Right ventricle myocardium inferior (tissue), 1 donor: ENCODE data around the gene PROB1. TPM values are rescaled to one million over a fixed set of nuclear protein-coding genes. Genes with fewer than 3 reads are reported as not detected.
"Not testable (repeated sequence)": the region's sequence is repeated elsewhere in the genome, so short reads cannot be mapped to it uniquely, and the experiment has no call there.

ENCODE experiments used
- ATAC-seq: fragments of 200-7000 bp; cut with Tn5 transposase; one replicate; pipeline ENCODE4 v1.9.1; 2020; ENCODE audit warnings: mild to moderate bottlenecking, moderate library complexity
- DNase-seq: peaks from one replicate; pipeline ENCODE4 v3.0.0; 2021; ENCODE audit errors: missing footprints
- intact Hi-C: fragments of 100-400 bp; cut with DNase I; formaldehyde crosslinking; loops from one replicate; pipeline ENCODE4 v1.11.0; 2022
- total RNA-seq: library from RNA; stranded (reverse); fragmentation: NEBNext Ultra II Directional; extraction: Animal tissue kit (Norgen Biotek cat#: 25700); gene quantifications from one replicate; pipeline ENCODE4 v1.2.1, GENCODE V29; 2021
- donor health status: DM: no; HTN: yes; CAD: no; lungs with severe emphysema.

Gene PROB1
- total RNA-seq, 1 donor from 2014 or later: 49.3 TPM

DNA sequence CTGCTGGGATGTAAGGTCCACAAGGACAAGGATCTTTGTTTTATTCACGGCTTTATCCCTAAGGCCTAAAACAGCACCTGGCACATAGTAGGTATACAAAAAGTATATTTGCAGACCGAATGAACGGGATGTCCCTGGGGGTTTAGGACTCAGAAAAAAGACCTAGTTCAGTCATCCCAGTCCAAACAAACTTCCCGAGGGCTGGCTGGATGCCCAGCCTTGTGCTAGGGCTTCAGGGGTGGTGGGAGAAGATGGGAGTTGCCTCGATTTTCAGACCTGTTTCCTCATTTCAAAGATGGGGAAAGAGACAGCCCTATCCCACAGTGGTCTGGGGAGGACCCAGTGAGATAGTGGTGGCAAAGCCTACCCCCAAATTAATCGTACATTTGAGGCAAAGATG, 3.0 kb upstream of the PROB1 start:
- DNase-seq: no peak
- no peak for ATAC-seq
- intact Hi-C loops: no loop called here

DNA sequence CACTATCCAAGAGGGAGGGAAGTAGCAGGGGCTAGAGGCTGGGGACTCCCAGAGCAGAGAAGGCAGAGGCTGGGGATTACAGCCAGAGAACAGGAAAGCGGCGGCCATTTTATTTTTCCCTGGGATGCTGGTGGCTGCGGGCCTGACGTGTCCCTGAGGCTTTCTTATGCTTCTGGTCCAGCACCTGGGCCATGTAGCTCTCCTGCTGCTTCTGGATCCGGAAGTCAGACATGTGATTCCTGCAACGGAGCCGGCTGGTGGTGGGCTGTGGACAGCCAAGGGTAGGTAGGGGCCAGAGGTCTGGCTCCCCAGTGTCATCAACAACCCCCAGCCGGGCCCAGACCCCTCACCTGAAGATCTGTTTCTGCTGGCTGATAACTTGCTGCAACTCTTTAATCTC, 1.8 kb upstream of the PROB1 start:
- ATAC-seq (no peak), DNase-seq (no peak)
- intact Hi-C loops: no loop called here

DNA sequence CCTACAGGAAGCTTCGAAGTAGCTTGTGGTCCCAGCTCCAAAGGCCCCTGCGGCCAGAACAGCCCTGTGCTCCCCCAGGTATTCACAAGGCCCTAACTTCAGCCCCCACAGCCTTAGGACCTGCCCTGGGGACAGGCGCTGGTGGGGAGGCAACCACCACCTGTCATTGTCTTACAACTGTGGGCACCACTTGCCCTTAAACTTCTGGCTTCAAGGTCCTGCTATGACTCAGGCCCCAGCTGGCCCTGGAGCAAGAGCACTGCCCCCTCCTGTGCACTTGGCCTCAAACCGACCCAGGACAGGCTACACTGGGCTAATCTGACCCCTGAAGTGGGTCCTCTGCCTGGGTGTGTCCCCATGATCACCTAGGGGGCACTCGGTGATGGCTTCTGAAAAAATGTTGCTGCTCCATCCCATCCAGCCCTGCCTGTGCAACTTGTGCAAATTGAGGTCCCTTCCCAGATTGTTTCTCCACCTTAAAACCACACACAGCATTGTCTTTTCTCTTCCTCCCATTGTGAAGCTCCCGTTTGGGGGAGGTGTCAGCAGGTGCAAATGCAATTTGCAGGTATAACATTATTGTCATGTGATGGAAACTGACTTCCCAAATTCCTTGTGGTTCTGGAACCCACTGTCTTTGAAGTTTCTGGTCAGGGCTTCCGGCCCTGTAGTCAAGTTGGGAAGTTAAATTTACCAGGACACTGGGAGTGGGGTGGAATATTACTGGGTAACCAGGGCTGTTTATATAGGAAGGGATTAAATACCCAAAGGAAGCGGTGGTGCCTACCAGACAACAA, 1.1 kb upstream of the PROB1 start:
- intact Hi-C loops: loop anchor here (1.0 to 2.0 kb wide), 2 partner anchors 19 to 53 kb away; no protein-coding TSS in a partner anchor
- ATAC-seq (peak; percentile 29), DNase-seq (no peak)

DNA sequence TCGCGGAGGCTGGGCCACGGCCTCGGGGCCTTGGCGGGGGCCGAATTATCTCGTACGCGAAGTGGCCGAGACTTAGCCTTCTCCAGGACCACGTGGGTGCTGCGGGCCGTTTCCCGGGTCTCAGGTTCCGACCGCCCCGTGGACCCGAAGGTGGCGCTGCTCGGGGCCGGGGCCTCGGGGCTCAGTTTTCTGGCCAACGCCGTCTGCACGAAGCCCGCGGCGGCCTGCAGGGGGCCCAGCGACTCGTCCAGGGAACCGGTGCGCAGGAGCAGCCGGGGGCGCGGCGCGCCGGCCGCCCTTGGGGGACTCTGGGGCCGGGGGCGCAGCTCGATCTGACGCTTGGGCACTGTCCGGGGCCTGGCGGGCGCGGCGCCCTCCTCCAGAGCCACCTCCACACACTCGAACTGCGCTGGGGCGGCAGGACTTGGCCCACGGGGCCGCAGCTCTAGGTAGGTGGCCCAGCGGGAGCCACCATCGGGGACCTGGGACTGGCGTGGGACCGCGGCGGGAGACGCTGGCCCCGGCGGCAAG, 716 bp downstream of the PROB1 start:
- no peak for DNase-seq
- intact Hi-C loops: loop anchor here (2.0 kb wide), 1 partner anchor 51 kb away; no protein-coding TSS in a partner anchor
- peak; percentile 36 for ATAC-seq

DNA sequence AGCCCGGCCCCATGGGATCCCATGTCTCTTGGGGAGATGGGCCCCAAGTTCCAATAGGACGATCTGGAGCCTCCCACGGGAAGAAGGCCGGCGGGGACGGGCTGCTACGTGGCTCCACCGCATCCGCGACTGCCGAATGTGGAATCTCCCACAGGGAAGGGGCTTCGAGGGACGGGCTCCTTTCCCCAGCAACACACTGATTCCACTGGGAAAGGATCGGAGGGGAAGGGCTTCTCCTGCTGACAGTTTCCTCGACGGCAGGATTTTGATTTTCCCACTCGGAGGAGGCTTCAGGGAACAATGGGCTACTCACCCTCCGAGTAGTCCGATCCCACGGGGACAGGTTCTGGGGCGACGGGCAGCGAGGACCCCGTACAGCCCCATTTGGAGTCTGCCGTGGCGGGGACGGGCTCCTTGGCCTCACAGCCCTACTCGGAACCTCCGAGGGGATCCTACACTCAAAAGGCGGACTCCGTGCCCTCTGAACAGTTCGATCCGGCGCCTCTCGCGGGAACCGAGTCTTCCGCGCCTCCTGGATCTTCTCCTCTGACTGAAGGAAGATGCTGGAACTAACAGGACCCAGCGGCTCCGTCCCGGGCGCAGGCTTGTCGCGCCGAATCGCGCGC, 1.3 kb downstream of the PROB1 start:
- intact Hi-C loops: loop anchor here (2.0 kb wide), 1 partner anchor 51 kb away; no protein-coding TSS in a partner anchor
- no peak for DNase-seq
- no peak for ATAC-seq

DNA sequence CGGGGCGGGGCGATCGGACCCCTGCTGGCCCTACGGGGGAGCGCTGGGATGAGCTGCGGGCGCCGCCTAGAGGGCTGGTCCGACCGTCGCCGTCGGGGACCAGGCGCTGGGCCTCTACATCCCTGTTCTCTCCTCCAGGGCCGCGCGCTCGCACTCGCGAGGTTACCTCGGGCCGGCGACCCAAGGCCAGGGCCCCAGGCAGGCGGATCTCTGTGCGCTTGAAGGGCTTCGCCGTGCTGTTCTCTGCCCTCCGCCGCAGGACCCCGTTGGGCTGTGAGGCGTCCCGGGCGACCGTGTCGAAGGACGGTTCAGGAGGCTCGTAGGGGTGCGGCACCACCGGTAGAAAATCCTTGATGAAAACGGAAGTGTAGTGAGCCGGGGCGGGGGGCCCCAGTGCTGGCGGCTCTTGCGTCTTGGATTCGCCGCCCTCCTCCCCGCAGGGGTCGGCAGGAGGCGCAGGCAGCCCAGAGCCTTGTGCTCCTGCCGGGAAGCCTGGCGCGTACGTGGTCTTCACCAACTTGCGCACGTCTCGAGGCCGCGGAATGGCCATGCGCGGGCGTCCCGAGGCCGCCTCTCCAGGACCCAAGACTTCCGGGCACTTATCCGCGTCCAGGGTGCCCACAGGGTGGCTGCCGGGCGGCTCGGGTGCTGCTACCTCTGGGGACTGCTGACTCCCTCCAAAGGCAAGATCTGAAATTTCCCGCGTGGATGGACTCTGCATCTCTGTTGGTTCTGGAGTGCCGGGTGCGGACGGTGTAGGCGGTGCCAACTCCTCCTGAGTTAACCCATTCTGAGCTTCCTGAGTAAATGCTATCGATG, 2.0 kb downstream of the PROB1 start:
- intact Hi-C loops: no loop called here
- no peak for ATAC-seq
- peak; percentile 87 for DNase-seq

DNA sequence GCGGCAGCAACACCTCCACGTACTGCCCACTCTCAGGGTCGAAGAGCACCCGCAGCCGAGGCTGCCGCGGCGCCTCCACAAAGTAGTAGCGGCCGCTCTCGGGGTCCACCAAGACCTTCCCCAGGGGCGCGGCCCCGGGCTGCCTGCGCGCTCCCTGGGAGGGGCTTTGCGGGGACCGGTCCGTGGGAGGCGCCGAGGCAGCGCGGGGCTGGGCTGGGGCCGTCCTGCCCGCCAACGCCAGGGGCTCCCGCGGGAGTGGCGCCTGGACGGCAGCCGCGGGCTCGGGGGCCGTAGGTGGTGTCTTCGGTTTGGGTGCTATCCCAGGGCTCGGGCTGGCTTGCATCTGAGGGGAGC, 2.6 kb downstream of the PROB1 start:
- DNase-seq: no peak
- intact Hi-C loops: no loop called here
- ATAC-seq: no peak

DNA sequence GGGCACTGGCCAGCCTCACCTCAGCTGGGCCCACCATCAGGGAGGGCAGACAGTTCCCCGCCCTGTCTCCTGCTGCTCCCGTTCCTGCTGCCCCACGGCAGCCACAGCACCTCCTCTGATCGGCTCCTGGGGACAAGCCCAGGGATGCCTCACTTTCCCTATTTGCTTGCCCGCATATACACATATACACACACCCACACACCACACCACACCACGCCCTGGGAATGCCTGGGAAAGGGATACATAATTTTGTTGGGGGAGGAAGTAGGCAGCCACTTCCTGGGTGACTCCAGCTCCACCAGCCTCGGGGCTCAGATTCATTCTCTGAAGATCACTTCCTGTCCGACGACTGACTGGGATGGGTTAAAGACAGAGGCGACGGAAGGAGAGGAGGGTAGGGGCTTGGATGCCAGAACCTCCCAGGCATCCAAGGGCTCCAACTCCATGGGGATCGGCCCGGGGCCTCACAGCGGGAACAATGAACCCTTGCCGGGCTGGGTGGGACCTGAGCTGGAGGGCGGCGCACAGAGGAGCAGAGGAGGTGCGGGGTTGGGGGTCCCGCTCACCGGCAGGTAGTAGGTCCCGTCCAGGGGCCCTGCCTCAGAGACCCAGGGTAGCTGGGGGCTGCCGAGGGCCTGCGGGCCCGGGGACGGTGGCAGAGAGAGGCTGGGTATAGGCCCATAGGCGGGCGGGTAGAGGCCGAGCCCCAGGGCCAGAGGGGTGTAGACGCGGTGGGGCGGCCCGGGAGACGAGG, 3.2 kb downstream of the PROB1 start:
- ATAC-seq (no peak), DNase-seq (no peak)
- intact Hi-C loops: loop anchor here (1.0 to 2.0 kb wide), 2 partner anchors 19 to 24 kb away; no protein-coding TSS in a partner anchor

DNA sequence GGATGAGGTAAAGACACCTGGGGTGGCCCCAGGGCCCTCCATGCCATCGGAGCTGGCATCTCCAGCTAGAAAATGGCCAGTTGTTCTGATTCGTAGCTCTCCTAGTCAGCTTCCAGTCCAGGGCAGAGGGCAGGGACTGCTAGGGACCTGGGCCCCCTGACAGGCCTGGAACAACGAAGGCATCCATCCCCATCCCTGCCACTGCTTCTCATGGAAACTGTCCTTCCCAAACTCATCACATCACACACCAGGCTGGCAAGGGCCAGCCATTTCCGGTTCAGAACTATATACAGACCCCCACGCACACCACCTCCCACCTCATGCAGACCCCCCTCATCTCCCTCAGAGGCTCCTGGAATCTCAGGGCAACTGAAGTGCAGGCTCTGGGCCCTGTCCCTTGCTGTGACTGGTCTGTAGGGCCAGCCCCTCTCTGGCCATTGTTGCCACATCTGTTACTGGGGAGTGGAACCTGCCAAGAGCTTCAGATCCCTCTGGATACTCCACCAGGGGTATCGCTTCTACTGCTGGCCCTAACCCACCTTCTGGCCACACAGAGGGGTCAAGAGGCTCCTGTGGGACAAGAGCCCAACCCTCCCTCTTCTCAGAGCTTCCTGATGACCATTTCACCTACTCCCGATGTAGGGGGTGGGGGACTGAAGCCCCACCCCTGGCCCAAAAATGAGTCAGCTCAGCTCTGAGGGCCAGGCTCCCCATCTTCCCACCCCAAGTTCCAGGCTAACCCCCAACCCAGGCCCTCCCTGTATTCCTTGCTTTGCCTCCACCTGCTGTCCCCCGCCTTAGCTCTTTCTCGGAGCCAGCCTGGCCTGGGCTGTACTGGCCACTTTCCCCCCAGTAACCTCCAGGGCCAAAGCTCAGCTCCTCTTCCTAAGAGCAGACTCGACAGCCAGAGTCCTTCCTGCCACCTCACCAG, 4.0 kb downstream of the PROB1 start:
- ATAC-seq (no peak), DNase-seq (no peak)
- intact Hi-C loops: loop anchor here (1.0 to 2.0 kb wide), 2 partner anchors 18 to 24 kb away; no protein-coding TSS in a partner anchor

DNA sequence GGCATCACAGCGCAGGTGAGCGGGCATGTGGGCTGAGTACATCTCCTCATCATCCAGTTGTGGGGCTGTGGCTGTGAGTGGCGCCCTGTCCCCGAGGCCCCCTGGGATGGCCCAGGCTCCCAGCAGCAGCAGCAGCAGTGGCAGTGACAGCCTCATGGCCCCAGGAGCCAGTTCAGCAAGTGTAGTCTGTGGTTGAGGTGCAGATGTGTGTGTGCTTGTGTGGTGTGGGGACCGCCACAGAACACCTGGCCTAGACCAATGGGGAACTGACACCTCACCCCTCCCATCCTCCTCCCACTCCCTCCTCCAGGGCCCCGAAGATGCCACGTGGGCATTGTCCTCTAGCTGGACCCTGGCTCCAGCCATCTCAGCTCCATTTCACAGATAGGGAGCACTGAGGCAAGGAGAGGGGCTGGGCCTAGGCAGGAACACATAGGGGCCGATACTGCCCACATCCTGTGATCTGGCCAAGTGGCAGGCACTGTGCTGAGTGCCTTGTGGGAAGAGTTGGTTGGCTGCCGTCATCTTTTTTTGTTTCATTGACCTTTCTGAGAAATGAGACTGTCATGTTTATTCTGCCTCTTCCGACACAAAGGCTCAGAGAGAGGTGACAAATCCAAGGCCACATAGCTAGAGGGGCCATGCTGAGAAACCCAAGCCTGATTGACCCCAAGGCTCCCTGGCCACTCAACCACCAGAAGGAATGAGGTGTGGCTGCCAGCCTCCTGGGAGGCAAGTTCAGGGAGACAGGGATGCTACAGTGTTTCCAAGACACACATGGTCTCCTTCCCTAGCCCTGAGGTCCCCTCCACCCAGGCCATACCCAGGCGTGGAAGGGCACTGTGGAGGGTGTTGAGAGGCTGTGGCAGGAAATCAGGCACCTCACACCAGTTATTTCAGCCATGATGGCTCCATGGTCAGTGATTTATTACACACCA, 4.9 kb downstream of the PROB1 start, which contains the start of gene MZB1:
Gene MZB1 (minus strand): TSS at position 213 of the 938 bp plus-strand sequence. CDS start 57 bp downstream, at position 156.
- ATAC-seq: no peak
- intact Hi-C loops: loop anchor here (2.0 to 5.0 kb wide), 2 partner anchors 17 to 98 kb away; partner anchors contain the start of gene MATR3
- DNase-seq: no peak

DNA sequence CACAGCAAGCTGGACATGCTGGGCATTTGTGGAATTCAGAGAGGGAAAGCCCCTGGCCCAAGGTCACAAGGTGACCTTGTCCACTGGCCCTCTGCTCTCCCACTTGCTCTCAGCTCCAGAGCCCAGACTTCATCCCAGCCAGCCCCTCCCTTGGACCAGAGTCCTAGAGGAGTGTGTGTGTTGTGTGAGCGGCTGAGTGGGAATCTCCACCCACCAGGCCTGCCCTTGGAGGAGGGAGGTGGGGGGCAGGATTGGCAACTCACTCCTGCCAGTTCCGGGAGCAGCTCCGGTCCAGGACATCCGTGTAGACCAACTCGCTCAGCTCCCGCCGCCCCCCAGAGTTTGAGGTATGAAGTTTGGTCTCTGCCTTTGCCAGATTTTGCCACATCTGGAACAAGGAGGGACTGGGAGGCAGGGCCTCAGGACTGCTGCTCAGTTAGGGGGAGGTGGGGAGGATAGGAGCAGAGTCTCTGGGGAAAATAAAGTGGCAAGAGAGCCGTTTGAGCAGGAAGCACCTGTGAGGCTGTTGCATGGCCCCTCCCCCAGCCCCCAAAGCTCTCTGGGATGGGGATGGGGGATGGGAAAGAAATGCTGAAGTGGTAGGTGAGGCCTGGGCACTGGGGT, 6.6 kb downstream of the PROB1 start:
- intact Hi-C loops: loop anchor here (5.0 kb wide), 1 partner anchor 96 kb away; the partner anchor contains the start of gene MATR3
- no peak for DNase-seq
- ATAC-seq: peak; percentile 22

DNA sequence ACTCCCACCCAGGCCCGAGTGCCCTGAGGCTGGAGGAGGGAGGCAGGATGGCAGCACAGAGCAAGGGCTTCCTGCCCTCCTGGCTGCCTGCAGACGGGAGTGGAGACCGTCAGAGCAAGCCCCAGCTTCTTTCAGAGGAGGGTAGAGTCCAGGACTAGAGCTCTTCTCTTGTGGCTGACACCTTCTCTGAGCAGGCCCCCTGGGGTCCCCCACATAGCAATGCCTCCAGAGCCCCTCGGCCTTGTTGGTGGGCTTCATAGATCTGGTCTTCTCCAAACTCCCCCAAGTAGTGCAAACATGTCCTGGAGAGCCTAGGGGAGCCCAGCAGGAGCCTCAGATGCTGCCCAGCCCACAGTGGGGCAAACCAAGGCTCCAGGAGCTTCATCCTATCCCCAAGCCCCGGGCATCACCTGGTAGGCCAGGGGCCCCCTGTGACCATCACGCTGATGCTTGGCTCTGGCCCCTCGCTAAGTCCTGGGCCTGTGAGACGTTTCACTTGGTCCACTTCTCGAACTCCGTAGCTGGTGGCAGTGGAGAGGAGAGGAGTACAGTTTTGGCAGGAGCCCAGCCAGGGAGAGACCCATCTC, 7.2 kb downstream of the PROB1 start:
- DNase-seq (no peak), ATAC-seq (no peak)
- intact Hi-C loops: loop anchor here (5.0 kb wide), 1 partner anchor 95 kb away; the partner anchor contains the start of gene MATR3

DNA sequence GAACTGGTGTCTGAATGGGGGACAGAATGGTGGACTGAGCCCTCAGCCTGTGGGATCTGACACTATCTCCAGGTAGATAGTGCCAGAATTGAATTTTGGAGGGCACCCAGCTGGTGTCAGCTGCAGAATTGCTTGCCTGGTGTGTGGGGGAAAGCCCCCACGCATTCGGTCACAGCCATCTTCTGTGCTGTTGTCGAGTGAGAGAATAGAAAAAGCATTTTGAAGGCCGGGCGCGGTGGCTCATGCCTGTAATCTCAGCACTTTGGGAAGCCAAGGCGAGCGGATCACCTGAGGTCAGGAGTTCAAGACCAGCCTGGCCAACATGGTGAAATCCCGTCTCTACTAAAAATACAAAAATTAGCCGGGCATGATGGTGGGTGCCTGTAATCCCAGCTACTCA, 7.9 kb downstream of the PROB1 start:
- DNase-seq, ATAC-seq: not testable (repeated sequence)
- intact Hi-C loops: loop anchor here (5.0 kb wide), 1 partner anchor 95 kb away; the partner anchor contains the start of gene MATR3

DNA sequence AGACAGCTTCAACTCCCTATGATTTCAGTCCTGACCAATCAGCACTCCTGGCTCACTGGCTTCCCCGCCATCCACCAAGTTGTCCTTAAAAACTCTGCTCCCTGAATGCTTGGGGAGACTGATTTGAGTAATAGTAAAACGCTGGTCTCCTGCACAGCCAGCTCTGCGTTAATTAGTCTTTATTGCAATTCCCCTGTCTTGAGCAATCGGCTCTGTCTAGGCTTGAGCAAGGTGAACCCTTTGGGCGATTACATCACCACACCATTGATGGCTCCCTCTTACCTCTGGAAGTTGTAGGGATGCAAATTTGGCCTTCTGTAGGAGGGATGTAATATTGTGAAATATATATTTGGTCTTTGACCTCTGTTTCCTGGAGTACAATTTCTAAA, 8.9 kb downstream of the PROB1 start:
- intact Hi-C loops: loop anchor here (5.0 kb wide), 1 partner anchor 94 kb away; the partner anchor contains the start of gene MATR3
- DNase-seq (no peak), ATAC-seq (no peak)
